A375 (cell line): ENCODE measurements around the gene RFTN2. TPM values are rescaled to one million over a fixed set of nuclear protein-coding genes. Genes with fewer than 3 reads are reported as not detected.

Source experiments
- small RNA-seq: library from RNA; depleted of rRNA; stranded (forward); fragments of <200 nt; gene quantifications from one replicate; pipeline ENCODE3, GENCODE V24; 2014
- total RNA-seq: library from RNA; depleted of rRNA; stranded (reverse); fragments of >200 nt; shearing (Covaris generic); gene quantifications from 2 replicates; pipeline ENCODE4 v1.2.3, GENCODE V29; 2014; rRNA removed

RFTN2 gene
- 0.88 and 2.3 TPM in 2 replicates for total RNA-seq

GRCh38 chr2:197675246-197675645 lies at the start of gene RFTN2:
Gene RFTN2, minus strand, starts transcription at chr2:197675587. Its CDS starts 129 bp downstream, at chr2:197675458.

GRCh38 chr2:197705121-197705911 lies 29.9 kb upstream of the RFTN2 start, which contains the start of gene MARS2:
Gene MARS2, plus strand, starts transcription at chr2:197705369. Its CDS starts 37 bp downstream, at chr2:197705406.

Small RNAs within 50 kb of the gene (small RNA-seq; reads per million reads assigned to genes)
- not detected for gene AC020550.1

Other genes starting within 250 kb of the RFTN2 start
- 117 and 137 TPM in 2 replicates for gene SF3B1, start 240.6 kb downstream of the RFTN2 start, total RNA-seq
- 14.6 and 17.1 TPM in 2 replicates for gene COQ10B, start 222.0 kb downstream of the RFTN2 start, total RNA-seq
- gene HSPD1, start 175.7 kb downstream of the RFTN2 start, total RNA-seq = 308 and 401 TPM in 2 replicates
- 188 and 208 TPM in 2 replicates for gene HSPE1, start 175.2 kb downstream of the RFTN2 start, total RNA-seq
- gene MOB4, start 159.5 kb downstream of the RFTN2 start, total RNA-seq = 14.8 and 21.1 TPM in 2 replicates
- 6.6 and 7.1 TPM in 2 replicates for gene MARS2, start 29.8 kb upstream of the RFTN2 start, total RNA-seq
- gene BOLL, start 109.7 kb upstream of the RFTN2 start, total RNA-seq = not detected in 2 replicates
- gene PLCL1, start 129.0 kb upstream of the RFTN2 start, total RNA-seq = 0.08 and 0.16 TPM in 2 replicates